ENCODE measurements around the gene KCTD14. TPM values are rescaled to one million over a fixed set of nuclear protein-coding genes. Genes with fewer than 3 reads are reported as not detected.

The KCTD14 gene
- total RNA-seq, 1 donor from 2014 or later: 1.0 TPM

DNA sequence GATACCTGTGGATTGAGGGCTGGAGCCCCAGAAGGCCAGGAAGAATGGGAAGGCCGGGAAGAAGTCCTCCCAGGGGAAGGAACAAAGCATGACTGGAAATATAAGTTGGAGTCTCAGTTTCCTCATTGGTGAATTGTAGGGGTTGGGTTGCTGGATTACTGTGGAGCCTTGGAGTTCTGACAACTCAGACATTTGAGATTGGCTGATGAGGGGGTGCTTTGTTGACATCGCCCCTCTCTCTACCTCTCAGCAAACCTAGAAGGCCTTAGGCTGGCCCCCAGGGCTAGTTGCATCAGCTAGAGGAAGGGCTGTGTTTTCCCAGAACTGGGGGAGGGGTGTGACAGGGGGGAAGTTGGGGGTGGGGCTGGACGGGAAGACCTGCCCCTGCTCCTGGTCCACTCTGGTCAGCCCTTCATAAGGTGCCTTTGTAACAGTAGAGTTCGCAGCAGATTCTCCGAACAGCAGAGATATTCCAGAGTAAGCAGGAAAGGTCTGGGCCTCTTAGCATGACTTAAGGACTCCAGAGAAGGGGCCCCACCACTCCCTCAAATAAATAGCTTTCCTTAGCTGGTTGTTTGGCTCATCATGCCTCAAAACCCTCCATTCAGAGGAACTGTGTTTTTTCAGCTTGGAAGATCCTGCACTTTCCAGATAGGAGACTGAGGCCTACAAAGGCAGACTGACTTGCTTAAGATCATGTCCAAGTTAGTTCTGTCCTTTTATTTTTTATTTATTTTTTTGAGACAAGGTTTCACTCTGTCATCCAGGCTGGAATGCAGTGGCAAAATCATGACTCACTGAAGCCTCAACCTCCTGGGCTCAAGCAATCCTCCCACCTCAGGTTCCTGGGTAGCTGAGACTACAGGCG lies 28.1 kb upstream of the KCTD14 start:
- H3K4me1 Mint-ChIP-seq (ENCODE audit: low read depth, unreplicated experiment): peaks cover 10% of the 10 kb centered on the region
- peaks cover 2% of the 10 kb centered on the region for H3K36me3 Mint-ChIP-seq (ENCODE audit: low read depth, unreplicated experiment)
- H3K4me3 Mint-ChIP-seq (ENCODE audit: unreplicated experiment): peak overlapping the region; percentile 62
- H3K27me3 ChIP-seq (ENCODE audit: insufficient read depth, low read length): no peaks in the 10 kb centered on the region
- H3K27ac Mint-ChIP-seq (ENCODE audit: unreplicated experiment): peak overlapping the region; percentile 99
- no peak for TF ChIP-seq EZH2 (IDR thresholded peaks at IDR 0.05; ENCODE audit: insufficient read depth, low read length)
- TF ChIP-seq, protein P1, sequence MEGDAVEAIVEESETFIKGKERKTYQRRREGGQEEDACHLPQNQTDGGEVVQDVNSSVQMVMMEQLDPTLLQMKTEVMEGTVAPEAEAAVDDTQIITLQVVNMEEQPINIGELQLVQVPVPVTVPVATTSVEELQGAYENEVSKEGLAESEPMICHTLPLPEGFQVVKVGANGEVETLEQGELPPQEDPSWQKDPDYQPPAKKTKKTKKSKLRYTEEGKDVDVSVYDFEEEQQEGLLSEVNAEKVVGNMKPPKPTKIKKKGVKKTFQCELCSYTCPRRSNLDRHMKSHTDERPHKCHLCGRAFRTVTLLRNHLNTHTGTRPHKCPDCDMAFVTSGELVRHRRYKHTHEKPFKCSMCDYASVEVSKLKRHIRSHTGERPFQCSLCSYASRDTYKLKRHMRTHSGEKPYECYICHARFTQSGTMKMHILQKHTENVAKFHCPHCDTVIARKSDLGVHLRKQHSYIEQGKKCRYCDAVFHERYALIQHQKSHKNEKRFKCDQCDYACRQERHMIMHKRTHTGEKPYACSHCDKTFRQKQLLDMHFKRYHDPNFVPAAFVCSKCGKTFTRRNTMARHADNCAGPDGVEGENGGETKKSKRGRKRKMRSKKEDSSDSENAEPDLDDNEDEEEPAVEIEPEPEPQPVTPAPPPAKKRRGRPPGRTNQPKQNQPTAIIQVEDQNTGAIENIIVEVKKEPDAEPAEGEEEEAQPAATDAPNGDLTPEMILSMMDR (IDR thresholded peaks at IDR 0.05; ENCODE audit: insufficient read depth, low read depth, low read length): no peak
- peak overlapping the region; percentile 24 for H3K4me2 ChIP-seq (ENCODE audit: low read length)
- H3K4me3 ChIP-seq (ENCODE audit: insufficient read depth, low read depth, low read length): no peak overlapping the region
- no peaks in the 10 kb centered on the region for H3K9me3 Mint-ChIP-seq (ENCODE audit: unreplicated experiment)
- no peaks in the 10 kb centered on the region for H3K36me3 ChIP-seq (ENCODE audit: insufficient read depth, low read length)
- H3K79me2 ChIP-seq (ENCODE audit: insufficient read depth, low read length): no peaks in the 10 kb centered on the region
- no peaks in the 10 kb centered on the region for H4K20me1 ChIP-seq (ENCODE audit: insufficient read depth, low read length)
- H3K27me3 Mint-ChIP-seq (ENCODE audit: low read depth, unreplicated experiment): no peaks in the 10 kb centered on the region
- peak; percentile 68 for DNase-seq (ENCODE audit: low read depth)
- no peaks in the 10 kb centered on the region for H3K9me3 ChIP-seq (ENCODE audit: insufficient read depth, low read depth, low read length)
- peak overlapping the region; percentile 64 for H3K27ac ChIP-seq (ENCODE audit: low read depth, low read length)
- no peak for FAIRE-seq
- peak overlapping the region; percentile 37 for H2AFZ ChIP-seq (ENCODE audit: low read depth, low read length)
- H3K9ac ChIP-seq (ENCODE audit: low read length): peak overlapping the region; percentile 41
- H3K4me1 ChIP-seq (ENCODE audit: insufficient read depth, low read length): peaks cover 9% of the 10 kb centered on the region

DNA sequence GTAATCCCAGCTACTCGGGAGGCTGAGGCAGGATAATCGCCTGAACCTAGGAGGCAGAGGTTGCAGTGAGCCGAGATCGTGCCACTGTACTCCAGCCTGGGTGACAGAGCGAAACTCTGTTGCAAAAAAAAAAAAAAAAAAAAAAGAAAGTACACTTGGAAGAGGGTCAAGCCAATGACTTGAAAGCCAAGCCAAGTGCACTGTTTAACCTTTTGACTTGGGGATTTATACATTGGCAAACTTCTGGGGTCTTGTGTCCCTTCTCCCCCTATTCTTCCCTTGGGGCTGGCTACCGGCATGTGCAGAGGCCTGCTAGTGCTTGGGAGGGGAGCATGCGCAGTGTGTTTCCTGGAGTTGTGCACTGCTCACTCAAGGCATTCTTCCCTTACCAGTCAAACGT lies 26.3 kb upstream of the KCTD14 start:
- H2AFZ ChIP-seq (ENCODE audit: low read depth, low read length): no peak overlapping the region
- no peak for FAIRE-seq
- Mint-ChIP-seq H3K4me1 (ENCODE audit: low read depth, unreplicated experiment) (peaks cover 10% of the 10 kb centered on the region), H3K27me3 (ENCODE audit: low read depth, unreplicated experiment) (no peaks in the 10 kb centered on the region), H3K4me3 (ENCODE audit: unreplicated experiment) (no peak overlapping the region), H3K9me3 (ENCODE audit: unreplicated experiment) (no peaks in the 10 kb centered on the region), H3K36me3 (ENCODE audit: low read depth, unreplicated experiment) (no peaks in the 10 kb centered on the region), H3K27ac (ENCODE audit: unreplicated experiment) (no peak overlapping the region)
- no peaks in the 10 kb centered on the region for H3K27me3 ChIP-seq (ENCODE audit: insufficient read depth, low read length)
- H3K9me3 ChIP-seq (ENCODE audit: insufficient read depth, low read depth, low read length): no peaks in the 10 kb centered on the region
- H4K20me1 ChIP-seq (ENCODE audit: insufficient read depth, low read length): no peaks in the 10 kb centered on the region
- no peak overlapping the region for H3K27ac ChIP-seq (ENCODE audit: low read depth, low read length)
- no peak overlapping the region for H3K9ac ChIP-seq (ENCODE audit: low read length)
- peaks cover 9% of the 10 kb centered on the region for H3K4me1 ChIP-seq (ENCODE audit: insufficient read depth, low read length)
- no peak for DNase-seq (ENCODE audit: low read depth)
- H3K36me3 ChIP-seq (ENCODE audit: insufficient read depth, low read length): no peaks in the 10 kb centered on the region
- TF ChIP-seq EZH2 (IDR thresholded peaks at IDR 0.05; ENCODE audit: insufficient read depth, low read length): no peak
- TF ChIP-seq, protein P1 (IDR thresholded peaks at IDR 0.05; ENCODE audit: insufficient read depth, low read depth, low read length): no peak
- no peaks in the 10 kb centered on the region for H3K79me2 ChIP-seq (ENCODE audit: insufficient read depth, low read length)
- no peak overlapping the region for H3K4me2 ChIP-seq (ENCODE audit: low read length)
- H3K4me3 ChIP-seq (ENCODE audit: insufficient read depth, low read depth, low read length): no peak overlapping the region

DNA sequence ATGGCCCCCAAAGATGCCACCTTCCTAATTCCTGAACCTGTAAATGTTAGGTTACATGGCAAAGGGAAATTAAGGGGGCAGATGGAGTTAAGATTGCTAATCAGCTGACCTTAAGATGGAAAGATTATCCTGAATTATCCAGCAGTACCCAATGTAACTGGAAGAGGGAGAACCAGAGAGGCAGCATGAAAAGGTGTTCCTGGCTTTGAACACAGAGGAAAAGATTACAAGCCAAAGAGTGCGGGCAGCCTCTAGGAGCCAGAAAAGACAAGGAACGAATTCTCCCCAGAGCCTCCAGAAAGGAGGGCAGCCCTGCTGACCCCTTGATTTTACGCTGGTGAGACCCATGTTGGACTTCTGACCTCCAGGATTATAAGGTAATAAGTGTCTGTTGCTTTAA lies 25.5 kb upstream of the KCTD14 start:
- Mint-ChIP-seq H3K4me3 (ENCODE audit: unreplicated experiment) (peak overlapping the region; percentile 55), H3K27me3 (ENCODE audit: low read depth, unreplicated experiment) (peaks cover 2% of the 10 kb centered on the region), H3K9me3 (ENCODE audit: unreplicated experiment) (no peaks in the 10 kb centered on the region), H3K27ac (ENCODE audit: unreplicated experiment) (no peak overlapping the region), H3K4me1 (ENCODE audit: low read depth, unreplicated experiment) (peaks cover 10% of the 10 kb centered on the region), H3K36me3 (ENCODE audit: low read depth, unreplicated experiment) (no peaks in the 10 kb centered on the region)
- Histone ChIP-seq H3K36me3 (ENCODE audit: insufficient read depth, low read length) (no peaks in the 10 kb centered on the region), H3K4me3 (ENCODE audit: insufficient read depth, low read depth, low read length) (no peak overlapping the region), H3K4me2 (ENCODE audit: low read length) (no peak overlapping the region), H3K4me1 (ENCODE audit: insufficient read depth, low read length) (peaks cover 9% of the 10 kb centered on the region), H2AFZ (ENCODE audit: low read depth, low read length) (no peak overlapping the region), H3K9me3 (ENCODE audit: insufficient read depth, low read depth, low read length) (no peaks in the 10 kb centered on the region), H4K20me1 (ENCODE audit: insufficient read depth, low read length) (no peaks in the 10 kb centered on the region), H3K79me2 (ENCODE audit: insufficient read depth, low read length) (no peaks in the 10 kb centered on the region), H3K27ac (ENCODE audit: low read depth, low read length) (no peak overlapping the region), H3K27me3 (ENCODE audit: insufficient read depth, low read length) (no peaks in the 10 kb centered on the region), H3K9ac (ENCODE audit: low read length) (no peak overlapping the region)
- TF ChIP-seq, protein P1 (IDR thresholded peaks at IDR 0.05; ENCODE audit: insufficient read depth, low read depth, low read length): no peak
- TF ChIP-seq EZH2 (IDR thresholded peaks at IDR 0.05; ENCODE audit: insufficient read depth, low read length): no peak
- no peak for DNase-seq (ENCODE audit: low read depth)
- no peak for FAIRE-seq
